WTC11 (cell line): ENCODE measurements around the gene CLDN19.

Source experiments
- CTCF ChIP-seq: fragments of 200-600 bp; IDR thresholded peaks from 2 replicates; pipeline ENCODE4 v1.8.0; 2022; ENCODE audit warnings: antibody characterized with exemption
- ELF4 ChIP-seq: sonication (generic); formaldehyde crosslinking; IDR thresholded peaks from 2 replicates; pipeline ENCODE4 v1.8.1; 2022; ENCODE audit warnings: low read depth, mild to moderate bottlenecking, moderate library complexity, missing genetic modification reagents
- EMX1 ChIP-seq: fragments of 250-450 bp; sonication (Bioruptor Pico); IDR thresholded peaks from 2 replicates; pipeline ENCODE4 v1.8.0; 2021; ENCODE audit warnings: mild to moderate bottlenecking
- FOXP1 ChIP-seq: sonication (generic); formaldehyde crosslinking; IDR thresholded peaks from 2 replicates; pipeline ENCODE4 v1.8.0; 2022; ENCODE audit warnings: missing genetic modification reagents, mild to moderate bottlenecking, moderate library complexity, borderline replicate concordance
- JAZF1 ChIP-seq: fragments of 250-450 bp; sonication (Bioruptor Pico); IDR thresholded peaks from 2 replicates; pipeline ENCODE4 v1.9.0; 2021; ENCODE audit warnings: moderate library complexity, mild to moderate bottlenecking, inconsistent platforms
- MAX ChIP-seq: sonication (generic); formaldehyde crosslinking; IDR thresholded peaks from 2 replicates; pipeline ENCODE4 v1.8.0; 2022; ENCODE audit warnings: mild to moderate bottlenecking, missing genetic modification reagents
- MLX ChIP-seq: sonication (generic); formaldehyde crosslinking; IDR thresholded peaks from 2 replicates; pipeline ENCODE4 v1.8.1; 2023; ENCODE audit warnings: mild to moderate bottlenecking, missing genetic modification reagents, moderate library complexity
- NFYB ChIP-seq: sonication (generic); formaldehyde crosslinking; conservative IDR thresholded peaks from 2 replicates; pipeline ENCODE4 v1.8.0; 2022; ENCODE audit warnings: low read depth, missing genetic modification reagents
- TCF7 ChIP-seq: sonication (generic); formaldehyde crosslinking; IDR thresholded peaks from 2 replicates; pipeline ENCODE4 v1.8.0; 2022; ENCODE audit warnings: mild to moderate bottlenecking, low read depth, missing genetic modification reagents, moderate library complexity
- USF1 ChIP-seq: sonication (generic); formaldehyde crosslinking; IDR thresholded peaks from 2 replicates; pipeline ENCODE4 v1.8.0; 2022; ENCODE audit warnings: mild to moderate bottlenecking, missing genetic modification reagents
- TF ChIP-seq, protein P1 (sequence below): sonication (generic); formaldehyde crosslinking; IDR thresholded peaks from 2 replicates; pipeline ENCODE4 v1.8.1; 2023; ENCODE audit warnings: mild to moderate bottlenecking, missing genetic modification reagents, moderate library complexity
- TF ChIP-seq, protein P2 (sequence below): sonication (generic); formaldehyde crosslinking; conservative IDR thresholded peaks from 2 replicates; pipeline ENCODE4 v1.8.1; 2023; ENCODE audit warnings: mild to moderate bottlenecking, low read depth, missing genetic modification reagents, moderate library complexity
- TF ChIP-seq, protein P3 (sequence below): sonication (generic); formaldehyde crosslinking; conservative IDR thresholded peaks from 2 replicates; pipeline ENCODE4 v1.8.1; 2022; ENCODE audit warnings: mild to moderate bottlenecking, missing genetic modification reagents

DNA sequence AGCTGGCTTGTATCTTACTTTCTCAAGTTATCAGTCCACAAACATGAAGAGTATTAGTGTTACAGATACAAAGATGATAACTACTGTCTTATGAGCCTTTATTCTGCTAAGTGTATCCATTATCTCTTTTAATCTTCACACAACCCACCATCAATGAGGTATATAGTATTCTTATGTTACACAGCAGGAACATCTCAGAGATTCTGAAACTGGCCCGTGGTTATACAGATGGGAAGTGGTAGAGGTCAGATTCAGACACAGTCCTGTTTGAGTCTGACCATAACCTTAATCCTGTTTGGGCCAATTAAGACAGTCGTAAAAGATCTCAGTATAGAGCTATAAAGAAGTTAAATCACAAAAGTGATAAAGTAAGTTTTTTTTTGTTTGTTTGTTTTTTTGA lies 39.7 kb upstream of the CLDN19 start:
- no peak for TF ChIP-seq ELF4 (CRISPR knock-in tag)
- TF ChIP-seq USF1 (CRISPR knock-in tag) = no peak
- TF ChIP-seq, protein P1, sequence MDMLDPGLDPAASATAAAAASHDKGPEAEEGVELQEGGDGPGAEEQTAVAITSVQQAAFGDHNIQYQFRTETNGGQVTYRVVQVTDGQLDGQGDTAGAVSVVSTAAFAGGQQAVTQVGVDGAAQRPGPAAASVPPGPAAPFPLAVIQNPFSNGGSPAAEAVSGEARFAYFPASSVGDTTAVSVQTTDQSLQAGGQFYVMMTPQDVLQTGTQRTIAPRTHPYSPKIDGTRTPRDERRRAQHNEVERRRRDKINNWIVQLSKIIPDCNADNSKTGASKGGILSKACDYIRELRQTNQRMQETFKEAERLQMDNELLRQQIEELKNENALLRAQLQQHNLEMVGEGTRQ (CRISPR knock-in tag) = no peak
- TF ChIP-seq, protein P2, sequence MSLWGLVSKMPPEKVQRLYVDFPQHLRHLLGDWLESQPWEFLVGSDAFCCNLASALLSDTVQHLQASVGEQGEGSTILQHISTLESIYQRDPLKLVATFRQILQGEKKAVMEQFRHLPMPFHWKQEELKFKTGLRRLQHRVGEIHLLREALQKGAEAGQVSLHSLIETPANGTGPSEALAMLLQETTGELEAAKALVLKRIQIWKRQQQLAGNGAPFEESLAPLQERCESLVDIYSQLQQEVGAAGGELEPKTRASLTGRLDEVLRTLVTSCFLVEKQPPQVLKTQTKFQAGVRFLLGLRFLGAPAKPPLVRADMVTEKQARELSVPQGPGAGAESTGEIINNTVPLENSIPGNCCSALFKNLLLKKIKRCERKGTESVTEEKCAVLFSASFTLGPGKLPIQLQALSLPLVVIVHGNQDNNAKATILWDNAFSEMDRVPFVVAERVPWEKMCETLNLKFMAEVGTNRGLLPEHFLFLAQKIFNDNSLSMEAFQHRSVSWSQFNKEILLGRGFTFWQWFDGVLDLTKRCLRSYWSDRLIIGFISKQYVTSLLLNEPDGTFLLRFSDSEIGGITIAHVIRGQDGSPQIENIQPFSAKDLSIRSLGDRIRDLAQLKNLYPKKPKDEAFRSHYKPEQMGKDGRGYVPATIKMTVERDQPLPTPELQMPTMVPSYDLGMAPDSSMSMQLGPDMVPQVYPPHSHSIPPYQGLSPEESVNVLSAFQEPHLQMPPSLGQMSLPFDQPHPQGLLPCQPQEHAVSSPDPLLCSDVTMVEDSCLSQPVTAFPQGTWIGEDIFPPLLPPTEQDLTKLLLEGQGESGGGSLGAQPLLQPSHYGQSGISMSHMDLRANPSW (CRISPR knock-in tag) = no peak
- TF ChIP-seq MAX (CRISPR knock-in tag) = no peak
- no peak for TF ChIP-seq CTCF
- TF ChIP-seq, protein P3, sequence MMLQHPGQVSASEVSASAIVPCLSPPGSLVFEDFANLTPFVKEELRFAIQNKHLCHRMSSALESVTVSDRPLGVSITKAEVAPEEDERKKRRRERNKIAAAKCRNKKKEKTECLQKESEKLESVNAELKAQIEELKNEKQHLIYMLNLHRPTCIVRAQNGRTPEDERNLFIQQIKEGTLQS (CRISPR knock-in tag) = no peak
- TF ChIP-seq MLX (CRISPR knock-in tag) = no peak
- no peak for TF ChIP-seq JAZF1 (CRISPR knock-in tag)
- no peak for TF ChIP-seq EMX1 (CRISPR knock-in tag)
- TF ChIP-seq FOXP1 = no peak
- no peak for TF ChIP-seq NFYB (CRISPR knock-in tag)
- TF ChIP-seq TCF7 = no peak
